Measurements from ENCODE around the gene RNASEH2A.
"Not testable (repeated sequence)": the region's sequence is repeated elsewhere in the genome, so short reads cannot be mapped to it uniquely, and the experiment has no call there.

RNASEH2A gene

DNA sequence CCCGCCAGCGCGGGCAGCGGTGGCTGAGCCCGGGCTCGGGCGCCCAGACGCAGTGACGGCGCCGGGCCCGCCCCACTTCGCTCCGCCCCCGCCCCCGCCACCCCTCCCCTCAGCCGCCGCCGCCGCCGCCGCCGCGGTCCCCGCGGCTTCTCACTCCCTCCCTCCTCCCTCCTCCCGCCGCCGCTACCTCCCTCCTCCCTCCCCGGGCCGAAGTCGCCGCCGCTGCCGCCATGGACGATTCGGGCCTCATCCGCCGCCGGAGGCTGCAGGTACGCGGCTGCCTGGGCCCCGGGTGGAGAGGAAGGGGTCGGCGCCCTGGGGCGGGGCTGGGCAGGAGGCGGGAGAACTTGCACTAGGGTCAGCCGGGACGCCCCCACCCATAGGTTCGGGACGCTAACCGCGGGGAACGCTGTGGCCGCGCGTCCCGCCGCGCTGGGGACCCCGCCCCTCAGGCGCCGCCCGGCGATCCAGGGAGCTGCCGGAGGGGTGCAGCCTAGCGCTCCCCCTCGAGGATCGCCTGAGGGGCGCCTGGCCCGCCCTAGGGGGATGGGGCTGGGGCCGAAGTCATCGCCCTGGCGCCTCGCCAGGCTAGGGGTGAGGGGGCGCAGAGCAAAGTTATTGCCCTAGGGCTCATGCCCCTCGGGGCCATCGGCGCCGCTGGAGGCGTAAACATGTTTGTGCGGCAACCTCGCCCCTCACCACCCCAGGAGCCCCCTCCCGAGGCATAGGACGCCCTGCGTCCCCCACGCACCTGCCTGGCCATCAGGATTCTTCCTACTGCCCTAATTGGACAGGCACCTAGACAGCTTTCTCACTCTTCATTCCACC lies 27.6 kb downstream of the RNASEH2A start:
- no peak for DNase-seq (ENCODE audit: low read depth)

- no peak for DNase-seq (ENCODE audit: low read depth)
Measured at GRCh38 chr19:12834566-12834943, 28.2 kb downstream of the RNASEH2A start, which contains the start of gene RTBDN. Gene RTBDN, minus strand, starts transcription at chr19:12834579. Its CDS starts 4,600 bp downstream, at chr19:12829979.

GRCh38 chr19:12834976-12835757 lies 28.8 kb downstream of the RNASEH2A start:
- no peak for DNase-seq (ENCODE audit: low read depth)

DNA sequence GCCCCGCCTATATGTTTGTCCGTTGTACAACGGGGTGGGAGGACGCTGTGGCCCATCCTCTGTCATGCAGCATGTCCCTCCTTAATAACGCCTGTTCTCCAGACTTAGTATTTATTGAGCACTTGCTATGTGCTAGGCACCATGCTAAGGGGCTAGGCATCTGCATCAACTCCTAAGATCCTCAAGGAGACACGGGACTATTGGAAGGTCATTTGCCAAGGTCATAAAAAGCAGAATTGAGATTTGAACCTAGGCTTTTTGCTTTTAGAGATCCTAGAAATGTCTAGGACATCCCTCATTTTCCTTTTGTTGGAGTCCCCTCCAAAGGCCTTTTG lies 30.1 kb downstream of the RNASEH2A start:
- DNase-seq (ENCODE audit: low read depth): no peak

DNA sequence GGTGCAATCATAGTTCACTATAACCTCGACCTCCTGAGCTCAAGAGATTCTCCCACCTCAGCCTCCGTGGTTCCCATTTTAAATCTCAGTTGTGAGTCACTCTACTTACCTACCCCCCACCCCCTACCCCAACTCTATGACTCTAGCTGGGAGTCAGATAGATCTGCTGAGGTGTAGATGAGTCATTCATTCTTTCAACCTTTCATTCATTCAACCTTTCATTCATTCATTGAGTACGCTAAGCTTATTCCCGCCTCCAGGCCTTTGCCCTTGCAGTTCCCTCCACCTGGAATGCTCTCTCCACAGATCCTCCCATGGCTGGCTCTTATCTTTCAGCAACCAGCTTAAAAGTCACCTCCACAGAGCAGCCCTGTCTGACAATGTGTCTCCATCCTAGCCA lies 30.8 kb downstream of the RNASEH2A start:
- DNase-seq (ENCODE audit: low read depth): no peak

- no peak for DNase-seq (ENCODE audit: low read depth)
Measured at GRCh38 chr19:12838182-12838885, 31.9 kb downstream of the RNASEH2A start, which contains the start of gene MAST1. Gene MAST1, plus strand, starts transcription at chr19:12838515. Its CDS starts 58 bp downstream, at chr19:12838573.

DNA sequence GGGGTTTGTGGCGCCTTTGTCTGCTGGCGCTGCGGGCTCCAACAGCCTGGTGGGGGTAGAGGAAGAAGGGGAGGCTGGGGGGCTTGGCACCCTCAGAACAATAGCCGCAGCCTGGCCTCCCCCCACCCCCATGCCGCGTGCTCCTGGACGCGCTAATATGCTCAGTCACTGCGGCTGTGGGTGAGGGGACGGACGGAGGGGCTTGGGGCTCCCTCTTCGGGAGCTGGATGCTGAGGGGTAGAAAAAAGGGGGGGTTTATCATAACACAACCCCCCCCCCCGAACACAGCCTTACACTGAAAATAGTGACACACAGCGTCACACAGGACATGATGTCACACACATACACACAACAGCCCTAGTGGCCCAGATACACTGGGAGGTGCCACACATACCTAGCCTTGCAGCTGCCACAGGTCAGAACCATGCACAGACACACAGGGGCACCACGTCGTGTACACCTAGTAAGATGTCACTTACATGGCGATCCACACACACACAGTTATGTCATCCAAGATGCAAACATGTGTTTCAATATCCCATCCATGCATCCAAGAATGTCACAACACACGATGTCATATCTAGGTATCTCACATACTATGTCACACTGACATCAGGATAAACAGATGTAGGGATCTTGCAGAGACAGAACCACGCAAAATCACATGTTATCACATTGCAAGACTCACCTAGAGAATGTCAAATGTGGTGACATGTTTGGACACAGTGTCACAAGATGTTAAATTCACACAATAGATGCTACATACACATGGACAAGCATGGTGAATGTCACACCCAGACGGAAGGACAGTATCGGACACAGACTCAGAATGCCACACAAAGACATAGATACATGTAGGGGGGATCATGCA lies 32.7 kb downstream of the RNASEH2A start:
- DNase-seq (ENCODE audit: low read depth): no peak

DNA sequence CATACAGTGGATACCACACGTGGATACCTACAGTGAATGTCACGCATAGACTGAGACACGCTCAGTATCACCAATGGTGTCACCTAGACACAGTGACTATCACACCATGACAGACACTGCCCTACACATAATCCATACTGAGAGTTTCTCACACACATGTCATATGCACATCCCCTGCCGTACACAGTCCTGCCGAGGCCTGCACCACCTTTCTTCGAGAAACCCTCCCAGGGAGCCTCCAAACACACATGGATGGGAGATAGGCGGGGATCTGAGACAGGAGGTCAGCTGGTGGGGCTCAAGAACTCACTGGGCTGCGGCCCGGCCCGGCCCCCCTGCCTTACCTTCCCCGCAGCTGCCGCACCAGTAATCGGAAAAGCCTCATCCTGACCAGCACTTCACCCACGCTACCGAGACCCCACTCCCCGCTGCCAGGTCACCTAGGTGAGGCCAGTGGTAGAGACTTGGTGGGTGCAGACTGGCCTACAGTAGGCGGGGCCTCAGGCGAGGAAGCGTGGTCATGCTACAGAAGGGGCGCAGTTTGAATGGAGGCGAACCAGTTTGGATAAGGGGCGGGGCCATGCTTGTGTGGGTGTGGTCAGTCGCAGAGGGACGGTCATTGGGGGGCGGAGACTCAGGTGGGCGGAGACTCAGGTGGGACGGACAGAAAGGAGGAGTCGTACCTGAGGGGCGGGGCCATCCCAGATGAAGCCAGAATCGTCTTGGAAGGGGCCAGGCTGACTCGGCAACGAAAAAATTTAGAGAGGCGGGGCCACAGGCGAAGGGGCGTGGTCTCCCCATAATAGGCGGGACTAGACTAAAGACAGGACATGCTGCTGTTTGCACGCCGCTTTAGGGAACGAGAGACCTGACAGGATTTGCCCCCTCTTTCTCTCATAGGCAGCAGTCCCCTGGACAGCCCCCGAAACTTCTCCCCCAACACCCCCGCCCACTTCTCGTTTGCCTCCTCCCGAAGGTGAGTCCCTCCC lies 34.0 kb downstream of the RNASEH2A start:
- DNase-seq (ENCODE audit: low read depth): peak; percentile 20

DNA sequence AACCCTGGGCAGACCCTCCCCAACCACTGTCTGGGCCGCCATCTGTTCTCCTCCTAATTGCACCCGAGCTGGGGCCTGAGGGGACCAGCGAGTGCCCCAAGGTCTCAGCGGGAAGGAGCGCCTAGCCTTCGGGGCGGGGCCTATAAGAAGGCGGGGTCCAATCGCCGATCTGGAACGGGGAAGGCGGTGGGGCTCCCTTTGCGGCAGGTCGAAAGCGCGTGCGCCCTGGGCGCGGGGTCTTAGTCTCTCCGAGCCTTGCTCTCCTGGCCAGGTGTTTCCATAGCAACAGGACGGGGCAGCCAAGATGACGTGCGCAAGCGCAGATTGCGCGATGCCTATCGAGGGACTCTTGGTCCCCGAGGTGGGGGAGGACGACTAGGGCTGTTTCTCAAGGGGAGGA lies 34.7 kb downstream of the RNASEH2A start:
- DNase-seq (ENCODE audit: low read depth): no peak

GRCh38 chr19:12842511-12842910 lies 36.1 kb downstream of the RNASEH2A start:
- DNase-seq (ENCODE audit: low read depth): no peak

GRCh38 chr19:12843328-12843727 lies 36.9 kb downstream of the RNASEH2A start:
- DNase-seq (ENCODE audit: low read depth): no peak

GRCh38 chr19:12843999-12844732 lies 37.8 kb downstream of the RNASEH2A start:
- DNase-seq (ENCODE audit: low read depth): no peak

DNA sequence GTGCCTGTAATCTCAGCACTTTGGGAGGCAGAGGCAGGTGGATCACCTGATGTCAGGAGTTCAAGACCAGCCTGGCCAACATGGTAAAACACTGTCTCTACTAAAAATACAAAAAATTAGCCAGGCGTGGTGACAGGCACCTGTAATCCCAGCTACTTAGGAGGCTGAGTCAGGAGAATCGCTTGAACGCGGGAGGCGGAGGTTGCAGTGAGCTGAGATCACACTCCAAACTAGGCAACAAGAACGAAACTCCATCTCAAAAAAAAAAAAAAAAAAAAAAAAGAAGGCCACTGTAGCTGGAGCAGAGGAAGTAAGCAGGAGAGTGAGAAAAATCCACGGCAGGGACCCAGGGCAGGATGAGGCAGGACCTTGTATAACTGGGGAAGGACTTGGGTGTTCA lies 40.2 kb downstream of the RNASEH2A start:
- DNase-seq (ENCODE audit: low read depth): not testable (repeated sequence)

DNA sequence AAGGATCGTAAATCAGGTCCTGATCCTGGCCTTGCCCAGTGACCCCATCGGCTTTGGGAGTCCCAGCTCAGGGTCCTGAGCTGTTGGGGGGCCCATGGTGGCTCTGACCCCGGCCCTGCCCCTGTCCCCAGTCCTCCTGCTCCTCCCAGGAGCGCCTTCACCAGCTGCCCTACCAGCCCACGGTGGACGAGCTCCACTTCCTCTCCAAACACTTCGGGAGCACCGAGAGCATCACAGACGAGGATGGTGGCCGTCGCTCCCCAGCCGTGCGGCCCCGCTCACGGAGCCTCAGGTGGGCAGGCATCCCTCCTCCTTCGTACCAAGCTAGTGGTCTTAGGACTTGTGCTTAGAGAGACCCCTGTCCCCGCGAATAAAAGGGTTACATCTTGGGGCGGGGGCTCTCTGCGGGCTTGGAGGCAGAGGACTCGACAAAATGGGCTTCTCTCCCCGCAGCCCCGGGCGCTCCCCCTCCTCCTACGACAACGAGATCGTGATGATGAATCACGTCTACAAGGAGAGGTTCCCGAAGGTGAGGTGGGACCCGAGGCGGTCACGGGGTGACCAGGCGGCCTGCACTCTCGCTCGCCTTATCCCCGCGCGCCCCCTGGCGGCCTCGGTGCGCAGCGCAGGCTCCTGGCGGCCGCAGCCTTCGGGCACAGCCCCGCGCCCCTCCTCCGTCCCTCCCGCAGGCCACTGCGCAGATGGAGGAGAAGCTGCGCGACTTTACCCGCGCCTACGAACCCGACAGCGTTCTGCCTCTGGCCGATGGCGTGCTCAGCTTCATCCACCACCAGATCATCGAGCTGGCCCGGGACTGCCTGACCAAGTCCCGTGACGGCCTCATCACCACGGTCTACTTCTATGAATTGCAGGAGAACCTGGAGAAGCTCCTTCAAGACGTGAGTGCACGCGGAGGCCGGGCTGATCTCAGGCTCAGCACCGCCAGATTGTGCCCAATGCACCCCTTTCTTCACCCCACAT lies 41.1 kb downstream of the RNASEH2A start:
- peak; percentile 69 for DNase-seq (ENCODE audit: low read depth)

GRCh38 chr19:12856653-12857052 lies 50.3 kb downstream of the RNASEH2A start:
- no peak for DNase-seq (ENCODE audit: low read depth)

DNA sequence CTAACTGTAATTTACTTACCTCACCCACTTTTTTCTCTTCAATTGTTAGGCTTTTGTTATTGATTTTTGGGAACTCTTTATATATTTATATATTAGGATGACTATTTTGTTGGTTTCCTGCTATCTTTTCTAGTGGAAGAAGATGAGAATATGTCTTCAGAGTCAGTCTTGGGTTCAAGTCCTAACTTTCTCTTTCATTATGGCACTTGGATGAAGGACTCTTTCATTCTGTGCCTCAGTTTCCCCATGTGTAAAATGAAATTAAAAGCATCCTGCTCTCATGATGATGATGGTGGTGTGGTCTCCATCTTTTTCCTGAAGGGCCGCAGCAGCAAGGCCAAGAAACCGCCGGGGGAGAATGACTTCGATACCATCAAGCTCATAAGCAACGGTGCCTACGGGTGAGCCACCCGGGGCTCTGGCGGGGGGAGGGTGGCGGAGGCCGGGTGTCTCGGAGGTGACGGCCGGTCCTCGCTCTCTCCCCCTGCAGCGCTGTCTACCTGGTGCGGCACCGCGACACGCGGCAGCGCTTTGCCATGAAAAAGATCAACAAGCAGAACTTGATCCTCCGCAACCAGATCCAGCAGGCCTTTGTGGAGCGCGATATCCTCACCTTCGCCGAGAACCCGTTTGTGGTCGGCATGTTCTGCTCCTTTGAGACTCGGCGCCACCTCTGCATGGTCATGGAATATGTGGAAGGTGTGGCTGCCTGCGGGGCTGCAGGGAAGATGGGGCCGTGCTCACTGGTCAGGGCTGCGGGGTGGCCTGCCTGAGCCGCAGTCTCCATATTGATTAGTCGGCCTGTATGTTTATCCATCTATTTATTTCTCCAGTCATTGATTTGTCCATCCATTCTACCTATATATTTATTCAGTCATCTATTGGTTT lies 51.9 kb downstream of the RNASEH2A start:
- DNase-seq (ENCODE audit: low read depth): no peak

DNA sequence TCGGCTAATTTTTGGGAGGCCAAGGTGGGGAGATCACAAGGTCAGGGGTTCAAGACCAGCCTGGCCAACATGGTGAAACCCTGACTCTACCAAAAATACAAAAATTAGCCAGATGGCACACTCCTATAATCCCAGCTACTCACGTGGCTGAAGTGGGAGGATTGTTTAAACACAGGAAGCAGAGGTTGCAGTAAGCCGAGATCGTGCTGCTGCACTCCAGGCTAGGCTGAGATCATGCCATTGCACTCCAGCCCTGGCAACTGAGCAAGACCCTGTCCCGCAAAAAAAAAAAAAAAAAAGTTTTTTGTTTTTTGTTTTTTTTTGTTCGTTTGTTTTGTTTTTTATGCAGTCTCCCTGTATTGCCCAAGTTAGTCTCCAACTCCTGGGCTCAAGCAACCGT lies 53.2 kb downstream of the RNASEH2A start:
- no peak for DNase-seq (ENCODE audit: low read depth)
